HT1080 (cell line): Measurements from ENCODE around the gene TMEM131L. TPM values are rescaled to one million over a fixed set of nuclear protein-coding genes. Genes with fewer than 3 reads are reported as not detected.
"Not testable (repeated sequence)": the region's sequence is repeated elsewhere in the genome, so short reads cannot be mapped to it uniquely, and the experiment has no call there.

ENCODE experiments used
- DNase-seq: peaks from one replicate; pipeline ENCODE4 v3.0.0-alpha.2; 2015; ENCODE audit warnings: low read depth
- total RNA-seq: library from RNA; depleted of rRNA; stranded (reverse); fragments of >200 nt; shearing (Covaris generic); gene quantifications from 2 replicates; pipeline ENCODE4 v1.2.3, GENCODE V29; 2014

Gene TMEM131L
- total RNA-seq, 1 experiment from 2014 or later = 10.0 TPM

GRCh38 chr4:153643406-153644383 is 177.5 kb downstream of the TMEM131L start:
- DNase-seq = peak; percentile 64

- DNase-seq = peak; percentile 40
Measured at GRCh38 chr4:153645183-153645582, 179.0 kb downstream of the TMEM131L start.

DNA sequence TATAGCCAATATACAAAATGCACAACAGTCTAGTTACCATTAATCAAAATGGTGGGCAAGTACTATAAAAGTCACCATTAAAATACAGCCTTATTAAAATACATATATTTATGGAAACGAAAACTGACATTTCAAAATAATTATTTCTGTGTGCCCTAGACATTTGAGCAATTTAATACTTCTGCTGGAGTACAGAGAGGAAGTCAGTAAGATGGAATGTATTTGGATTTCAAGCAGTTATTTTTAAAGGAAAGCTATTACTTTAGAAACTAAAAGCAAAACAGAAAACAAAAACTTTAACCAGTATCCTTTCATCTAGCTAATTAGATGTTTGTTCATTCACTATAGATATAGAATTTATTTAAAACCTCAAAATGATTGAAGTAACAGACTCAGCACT is 180.1 kb downstream of the TMEM131L start:
- DNase-seq = no peak

DNA sequence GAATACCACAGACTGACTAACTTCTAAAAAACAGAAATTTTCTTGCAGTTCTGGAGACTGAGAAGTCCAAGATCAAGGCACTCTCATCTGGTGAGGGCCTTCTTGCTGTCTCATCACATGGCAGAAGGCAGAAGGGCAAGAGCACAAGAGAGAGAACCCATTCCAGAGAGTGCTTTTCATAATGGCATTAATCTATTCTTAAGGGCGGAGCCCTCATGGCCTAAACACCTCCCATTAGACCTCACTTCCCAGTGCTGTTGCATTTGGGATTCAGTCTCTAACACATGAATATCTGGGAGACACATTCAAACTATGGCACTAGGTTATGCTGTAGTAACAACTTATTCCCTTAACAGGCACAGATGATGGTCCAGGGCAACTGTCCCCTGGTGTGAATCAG is 180.8 kb downstream of the TMEM131L start:
- DNase-seq = no peak

DNA sequence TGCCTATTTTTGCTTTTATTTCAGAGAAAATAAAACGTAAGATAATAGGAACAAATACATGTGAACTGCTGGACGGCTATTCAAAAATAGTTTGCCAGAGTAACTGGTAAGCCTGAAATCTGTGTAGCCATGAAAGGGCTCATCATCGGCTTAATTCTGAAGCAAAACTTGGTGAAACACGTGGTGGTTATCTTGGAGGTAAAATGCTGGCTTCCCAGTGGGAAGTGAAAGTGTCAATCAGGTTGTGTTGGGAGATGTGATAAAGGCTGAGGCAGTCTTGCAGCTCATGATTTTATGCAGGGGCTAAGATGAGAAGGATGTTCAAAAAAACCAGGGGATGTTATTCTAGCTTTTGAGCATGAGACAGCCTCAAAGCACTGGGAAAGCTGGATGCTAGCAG is 181.8 kb downstream of the TMEM131L start:
- DNase-seq = no peak

GRCh38 chr4:153649572-153649991 is 183.4 kb downstream of the TMEM131L start:
- DNase-seq = no peak

DNA sequence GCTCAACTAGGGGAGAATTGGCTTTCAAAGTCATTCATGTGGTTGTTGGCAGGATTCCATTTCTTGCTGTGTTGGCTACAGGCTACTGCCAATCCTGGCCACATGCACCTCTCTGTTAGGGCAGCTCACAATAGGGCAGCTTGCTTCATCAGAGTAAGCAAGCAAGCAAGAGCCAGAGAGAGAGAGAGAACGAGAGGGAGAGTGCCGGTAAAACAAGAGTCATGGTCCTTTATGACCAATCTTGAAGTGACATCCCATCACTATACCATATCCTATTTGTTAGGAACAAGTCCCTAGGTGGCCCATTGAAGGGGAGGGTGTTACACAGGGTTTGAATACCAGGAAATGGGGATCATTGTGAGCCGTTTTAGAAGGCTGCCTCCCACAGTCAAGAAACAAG is 185.0 kb downstream of the TMEM131L start:
- no peak for DNase-seq

DNA sequence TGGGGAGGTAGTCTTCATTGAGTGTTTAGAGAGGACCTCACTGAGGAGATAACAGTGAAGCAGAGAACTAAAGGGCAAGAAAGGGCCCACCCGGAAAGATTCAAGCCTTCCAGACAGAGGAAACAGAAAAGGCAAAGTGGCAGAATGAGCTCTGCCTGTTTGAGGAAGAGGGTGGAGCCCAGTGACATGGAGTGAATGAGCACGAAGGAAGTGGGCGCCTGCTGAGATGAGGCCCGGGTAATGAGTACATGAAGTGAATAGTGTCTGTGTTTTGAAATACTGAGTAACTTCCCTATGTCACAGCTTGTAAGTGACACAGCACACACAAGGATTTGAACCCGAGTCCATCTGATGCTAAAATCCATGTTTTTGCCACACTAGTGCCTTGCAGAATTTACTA is 185.4 kb downstream of the TMEM131L start:
- peak; percentile 41 for DNase-seq

GRCh38 chr4:153652051-153652784 is 186.1 kb downstream of the TMEM131L start:
- DNase-seq = peak; percentile 23

DNA sequence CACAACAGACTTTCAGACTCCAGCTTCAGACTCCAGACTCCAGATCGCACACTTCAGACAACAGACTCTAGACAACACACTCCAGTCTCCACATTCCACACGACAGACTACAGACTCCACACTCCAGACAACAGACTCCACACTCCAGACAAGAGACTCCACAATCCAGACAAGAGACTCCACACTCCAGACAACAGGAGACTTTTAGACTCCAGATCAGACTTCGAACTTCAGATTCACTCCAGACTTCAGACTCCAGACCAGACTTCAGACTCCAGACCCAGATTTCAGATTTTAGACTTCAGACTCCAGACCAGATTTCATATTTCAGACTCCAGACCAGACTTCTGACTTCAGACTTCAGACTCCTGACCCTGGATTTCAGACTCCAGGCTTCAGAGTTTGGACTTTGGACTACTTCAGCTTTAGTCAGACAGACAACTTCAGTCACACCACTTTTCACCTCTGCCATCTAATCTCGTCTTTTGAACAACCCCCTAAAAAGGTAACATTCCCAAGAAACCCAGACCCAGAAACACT is 188.9 kb downstream of the TMEM131L start:
- no peak for DNase-seq

DNA sequence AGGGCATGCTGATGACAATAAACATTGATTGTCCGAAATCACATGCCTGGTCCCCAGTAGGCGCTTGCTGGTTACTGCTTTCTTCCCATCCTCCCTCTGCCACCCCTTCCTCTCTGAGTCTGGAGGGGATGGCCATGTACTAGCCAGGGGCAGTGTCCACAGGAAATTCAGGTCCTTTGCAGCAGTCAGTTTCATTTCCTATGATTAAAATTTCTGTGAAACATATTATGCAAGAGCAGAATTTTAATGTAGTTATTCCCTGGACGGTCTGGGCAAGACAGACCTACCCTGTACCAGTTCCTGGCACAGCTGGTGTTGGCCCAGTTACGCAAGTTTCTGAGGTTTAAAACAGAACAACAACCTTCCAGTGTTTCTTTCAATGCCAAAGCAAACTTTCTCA is 189.8 kb downstream of the TMEM131L start:
- no peak for DNase-seq

DNA sequence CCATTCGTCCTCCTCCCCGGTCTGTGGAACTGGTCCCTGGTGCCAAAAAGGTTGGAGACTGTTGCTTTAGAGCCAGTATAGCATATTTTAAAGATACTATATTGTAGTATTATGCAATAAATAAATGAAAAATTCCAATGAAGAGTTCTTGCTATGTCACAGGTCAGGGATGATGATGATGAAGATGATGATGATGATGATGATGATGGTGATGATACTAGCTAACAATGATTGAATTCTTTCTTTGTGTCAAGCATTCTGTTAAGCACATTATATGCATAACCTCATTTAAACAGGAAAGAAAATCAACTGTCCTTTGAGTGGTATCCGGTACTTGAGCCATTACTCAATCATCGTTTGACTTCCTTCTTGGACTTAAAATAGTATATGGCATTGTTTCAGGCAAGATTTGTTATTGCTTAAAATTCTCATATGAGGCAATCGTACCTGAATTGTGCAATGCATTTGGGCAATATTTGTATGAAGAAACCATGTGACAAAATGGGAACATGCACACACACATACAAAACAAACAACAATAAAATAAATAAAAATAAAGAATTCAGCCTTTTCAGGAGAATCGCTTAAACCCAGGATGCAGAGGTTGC is 195.2 kb downstream of the TMEM131L start:
- DNase-seq = peak; percentile 15

DNA sequence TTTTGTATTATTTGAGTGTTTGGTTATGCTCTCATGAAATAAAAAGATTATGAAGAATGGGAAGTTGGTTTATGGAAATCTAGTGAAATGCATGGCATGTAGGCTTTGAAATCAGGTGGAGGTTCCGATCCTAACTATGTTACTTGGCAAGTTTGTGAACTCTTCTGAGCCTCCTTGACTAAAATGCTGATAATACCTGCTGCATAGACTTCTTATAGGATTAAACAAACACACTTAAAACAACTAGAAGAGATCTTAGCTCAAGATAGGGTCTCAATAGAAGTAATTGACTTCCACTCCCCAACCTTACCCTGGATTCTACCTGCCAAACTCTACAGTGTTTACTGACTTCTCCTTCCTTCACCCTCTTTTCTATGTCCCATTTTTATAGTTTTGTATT is 195.7 kb downstream of the TMEM131L start:
- DNase-seq = no peak

- no peak for DNase-seq
Measured at GRCh38 chr4:153663667-153664066, 197.5 kb downstream of the TMEM131L start.

DNA sequence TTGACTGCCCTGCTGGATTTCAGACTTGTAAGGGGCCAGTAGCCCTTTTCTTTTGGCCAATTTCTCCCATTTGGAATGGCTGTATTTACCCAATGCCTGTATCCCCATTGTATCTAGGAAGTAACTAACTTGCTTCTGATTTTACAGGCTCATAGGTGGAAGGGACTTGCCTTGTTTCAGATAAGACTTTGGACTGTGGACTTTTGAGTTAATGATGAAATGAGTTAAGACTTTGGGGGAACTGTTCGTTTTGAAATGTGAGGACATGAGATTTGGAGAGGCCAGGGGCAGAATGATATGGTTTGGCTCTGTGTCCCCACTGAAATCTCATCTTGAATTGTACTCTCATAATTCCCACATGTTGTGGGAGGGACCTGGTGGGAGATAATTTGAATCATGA is 200.3 kb downstream of the TMEM131L start:
- not testable (repeated sequence) for DNase-seq

GRCh38 chr4:153668647-153669046 is 202.5 kb downstream of the TMEM131L start:
- no peak for DNase-seq

DNA sequence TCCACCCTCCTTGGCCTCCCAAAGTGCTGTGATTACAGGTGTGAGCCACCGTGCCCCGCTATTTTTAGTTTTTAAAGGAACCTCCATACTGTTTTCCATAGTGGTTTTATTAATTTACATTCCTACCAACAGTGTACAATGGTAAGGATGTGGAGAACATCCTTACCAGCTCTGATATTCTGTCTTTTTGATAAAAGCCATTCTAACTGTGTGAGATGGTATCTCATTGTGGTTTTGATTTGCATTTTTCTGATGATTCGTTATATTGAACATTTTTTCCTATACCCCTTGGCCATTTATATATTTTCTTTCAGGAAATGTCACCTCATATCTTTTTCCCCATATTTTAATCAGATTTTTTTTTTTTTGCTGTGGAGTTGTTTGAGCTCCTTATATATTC is 203.7 kb downstream of the TMEM131L start:
- no peak for DNase-seq

DNA sequence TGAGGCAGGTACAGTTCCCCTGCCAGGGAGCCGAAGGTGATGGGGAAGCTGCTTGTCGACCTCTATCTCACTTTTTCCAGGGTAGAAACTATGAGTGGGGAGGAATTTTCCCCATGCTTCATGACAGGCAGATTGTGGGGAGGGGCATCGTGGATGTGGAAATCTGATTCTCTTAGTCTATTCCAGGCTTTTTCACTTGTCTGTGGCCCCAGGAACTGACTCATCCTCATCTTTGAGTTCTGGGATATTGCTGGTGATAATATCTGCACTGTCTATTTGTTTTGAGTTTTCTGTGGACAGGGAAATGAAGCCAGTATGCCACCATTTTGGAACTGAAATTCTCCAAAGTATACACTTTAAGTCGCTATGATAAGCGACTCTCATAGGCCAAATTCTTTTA is 210.3 kb downstream of the TMEM131L start:
- DNase-seq = peak; percentile 48

DNA sequence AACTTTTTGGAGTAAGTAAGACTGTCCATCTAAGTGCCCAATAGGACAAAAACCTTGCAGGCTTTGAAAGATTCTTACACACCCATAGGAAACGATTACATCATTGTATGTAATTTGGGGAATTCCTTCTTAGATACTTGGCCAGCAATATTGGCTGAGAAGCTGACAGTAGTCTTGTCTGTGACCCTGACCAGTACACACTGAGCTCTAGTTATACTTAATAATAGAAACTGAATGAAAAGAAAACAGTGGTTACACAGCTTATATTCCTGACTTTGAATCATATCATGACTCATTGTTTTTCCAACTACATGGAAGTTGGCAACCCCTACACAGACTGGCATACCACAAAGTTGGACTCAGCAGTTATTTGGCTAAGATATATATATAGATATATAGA is 210.8 kb downstream of the TMEM131L start:
- peak; percentile 87 for DNase-seq

DNA sequence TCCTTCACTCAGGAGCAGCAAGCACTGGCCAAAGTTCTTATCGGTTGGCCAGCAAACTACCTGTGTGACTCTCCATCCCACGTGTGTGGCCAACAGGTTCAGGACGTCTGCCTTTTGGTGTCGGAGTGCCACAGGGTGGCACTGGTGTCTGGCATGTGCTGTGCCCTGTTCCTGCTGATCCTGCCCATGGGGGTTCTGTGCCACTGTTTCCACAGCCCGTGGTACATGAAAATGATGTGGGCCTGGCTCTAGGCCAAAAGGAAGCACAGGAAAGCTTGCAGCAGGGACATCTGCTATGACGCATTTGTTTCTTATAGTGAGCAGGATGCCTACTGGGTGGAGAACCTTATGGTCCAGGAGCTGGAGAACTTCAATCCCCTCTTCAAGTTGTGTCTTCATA is 213.3 kb downstream of the TMEM131L start:
- no peak for DNase-seq

- no peak for DNase-seq
Measured at GRCh38 chr4:153683763-153684181, 217.6 kb downstream of the TMEM131L start.
